Osteocyte (in vitro differentiated cells): Measurements from ENCODE around the gene SCN3B. TPM values are rescaled to one million over a fixed set of nuclear protein-coding genes. Genes with fewer than 3 reads are reported as not detected.

ENCODE experiments used
- DNase-seq: peaks from one replicate; pipeline ENCODE4 v3.0.0; 2021; ENCODE audit warnings: mixed read lengths; ENCODE audit not compliant: unreplicated experiment; ENCODE audit errors: extremely low spot score
- H3K27ac Mint-ChIP-seq: one replicate; pipeline ENCODE4 v1.8.0; 2021; ENCODE audit warnings: mild to moderate bottlenecking, mixed read lengths; ENCODE audit not compliant: unreplicated experiment
- H3K27me3 Mint-ChIP-seq: one replicate; pipeline ENCODE4 v1.8.0; 2021; ENCODE audit warnings: mixed read lengths; ENCODE audit not compliant: unreplicated experiment
- H3K36me3 Mint-ChIP-seq: one replicate; pipeline ENCODE4 v1.8.0; 2021; ENCODE audit warnings: mixed read lengths; ENCODE audit not compliant: unreplicated experiment
- H3K4me1 Mint-ChIP-seq: one replicate; pipeline ENCODE4 v1.8.0; 2021; ENCODE audit warnings: mixed read lengths; ENCODE audit not compliant: unreplicated experiment
- H3K4me3 Mint-ChIP-seq: one replicate; pipeline ENCODE4 v1.8.0; 2021; ENCODE audit warnings: mild to moderate bottlenecking, moderate library complexity, mixed read lengths; ENCODE audit not compliant: unreplicated experiment
- H3K9me3 Mint-ChIP-seq: one replicate; pipeline ENCODE4 v1.8.0; 2021; ENCODE audit warnings: mixed read lengths; ENCODE audit not compliant: unreplicated experiment
- CTCF ChIP-seq: fragments of 200-600 bp; sonication (generic); IDR thresholded peaks from 2 replicates; pipeline ENCODE4 v1.5.0; 2021; ENCODE audit warnings: antibody characterized with exemption, mild to moderate bottlenecking, moderate library complexity
- total RNA-seq: library from RNA; stranded (reverse); gene quantifications from 2 replicates; pipeline ENCODE4 v1.2.1, GENCODE V29; 2021

The SCN3B gene
- total RNA-seq, 1 donor from 2014 or later: not detected

- Mint-ChIP-seq H3K9me3 (no peaks in the 10 kb centered on the region), H3K27ac (no peak overlapping the region), H3K4me1 (no peaks in the 10 kb centered on the region), H3K36me3 (no peaks in the 10 kb centered on the region), H3K27me3 (no peaks in the 10 kb centered on the region), H3K4me3 (no peak overlapping the region)
- no peak for TF ChIP-seq CTCF
- no peak for DNase-seq
Measured at GRCh38 chr11:123607781-123608180, 46.6 kb downstream of the SCN3B start.

GRCh38 chr11:123603666-123604065 is 50.8 kb downstream of the SCN3B start:
- no peaks in the 10 kb centered on the region for H3K36me3 Mint-ChIP-seq
- TF ChIP-seq CTCF: no peak
- H3K27ac Mint-ChIP-seq: no peak overlapping the region
- H3K4me1 Mint-ChIP-seq: no peaks in the 10 kb centered on the region
- DNase-seq: no peak
- H3K27me3 Mint-ChIP-seq: no peaks in the 10 kb centered on the region
- no peak overlapping the region for H3K4me3 Mint-ChIP-seq
- H3K9me3 Mint-ChIP-seq: no peaks in the 10 kb centered on the region

GRCh38 chr11:123601743-123602142 is 52.7 kb downstream of the SCN3B start:
- H3K9me3 Mint-ChIP-seq: no peaks in the 10 kb centered on the region
- H3K4me3 Mint-ChIP-seq: no peak overlapping the region
- no peak for DNase-seq
- H3K36me3 Mint-ChIP-seq: no peaks in the 10 kb centered on the region
- no peaks in the 10 kb centered on the region for H3K4me1 Mint-ChIP-seq
- no peaks in the 10 kb centered on the region for H3K27me3 Mint-ChIP-seq
- no peak overlapping the region for H3K27ac Mint-ChIP-seq
- TF ChIP-seq CTCF: no peak

- Mint-ChIP-seq H3K9me3 (no peaks in the 10 kb centered on the region), H3K36me3 (no peaks in the 10 kb centered on the region), H3K4me3 (no peak overlapping the region), H3K27me3 (no peaks in the 10 kb centered on the region), H3K27ac (no peak overlapping the region), H3K4me1 (no peaks in the 10 kb centered on the region)
- no peak for TF ChIP-seq CTCF
- DNase-seq: no peak
Measured at GRCh38 chr11:123601136-123601535, 53.3 kb downstream of the SCN3B start.

- Mint-ChIP-seq H3K4me1 (no peaks in the 10 kb centered on the region), H3K27ac (no peak overlapping the region), H3K36me3 (no peaks in the 10 kb centered on the region), H3K27me3 (no peaks in the 10 kb centered on the region), H3K4me3 (no peak overlapping the region), H3K9me3 (no peaks in the 10 kb centered on the region)
- no peak for TF ChIP-seq CTCF
- no peak for DNase-seq
Measured at GRCh38 chr11:123597859-123598258, 56.6 kb downstream of the SCN3B start.
